OCI-LY1 (cell line): ENCODE data around the gene KLHL33.

Experiments
- H2AFZ ChIP-seq: fragments of 200-600 bp; sonication (generic), shearing (Covaris generic); 2 replicates; pipeline ENCODE4 v1.6.0; 2014; ENCODE audit warnings: antibody characterized with exemption, mild to moderate bottlenecking, low read length
- H3F3A ChIP-seq: fragments of 200-600 bp; sonication (generic), shearing (Covaris generic); 2 replicates; pipeline ENCODE4 v1.6.0; 2014; ENCODE audit warnings: mild to moderate bottlenecking, antibody characterized with exemption, low read length, moderate library complexity; ENCODE audit not compliant: insufficient read depth
- H3K27ac ChIP-seq: fragments of 200-600 bp; sonication (generic); 2 replicates; pipeline ENCODE4 v1.5.1; 2014; ENCODE audit warnings: low read length, mixed run types, mild to moderate bottlenecking, low read depth; ENCODE audit not compliant: poor library complexity, severe bottlenecking
- H3K27me3 ChIP-seq: fragments of 200-600 bp; sonication (generic); 2 replicates; pipeline ENCODE4 v1.6.0; 2014; ENCODE audit warnings: antibody characterized with exemption, mild to moderate bottlenecking, low read length, moderate library complexity; ENCODE audit not compliant: insufficient read depth
- H3K36me3 ChIP-seq: fragments of 200-600 bp; sonication (generic); 2 replicates; pipeline ENCODE4 v1.6.1; 2014; ENCODE audit warnings: mild to moderate bottlenecking, antibody characterized with exemption, low read length, moderate library complexity, mixed read lengths; ENCODE audit not compliant: insufficient read depth
- H3K4me1 ChIP-seq: fragments of 200-600 bp; sonication (generic); 2 replicates; pipeline ENCODE4 v1.5.1; 2014; ENCODE audit warnings: mild to moderate bottlenecking, low read length, moderate library complexity; ENCODE audit not compliant: insufficient read depth, severe bottlenecking
- H3K4me2 ChIP-seq: fragments of 200-600 bp; sonication (generic), shearing (Covaris generic); 2 replicates; pipeline ENCODE4 v1.6.1; 2014; ENCODE audit warnings: low read length
- H3K4me3 ChIP-seq: fragments of 200-600 bp; sonication (generic); 2 replicates; pipeline ENCODE4 v1.5.1; 2014; ENCODE audit warnings: low read length, low read depth, mild to moderate bottlenecking, mixed read lengths; ENCODE audit not compliant: poor library complexity, severe bottlenecking
- H3K79me2 ChIP-seq: fragments of 200-600 bp; shearing (Covaris generic); 2 replicates; pipeline ENCODE4 v1.6.1; 2016; ENCODE audit warnings: mixed run types, low read length, mixed read lengths; ENCODE audit not compliant: insufficient read depth
- H3K9ac ChIP-seq: fragments of 200-600 bp; sonication (generic), shearing (Covaris generic); 2 replicates; pipeline ENCODE4 v1.6.1; 2014; ENCODE audit warnings: mild to moderate bottlenecking, low read length, mixed read lengths
- H3K9me2 ChIP-seq: fragments of 200-600 bp; sonication (generic), shearing (Covaris generic); 2 replicates; pipeline ENCODE4 v1.6.1; 2014; ENCODE audit warnings: low read depth, mild to moderate bottlenecking, low read length, mixed read lengths
- H3K9me3 ChIP-seq: fragments of 200-600 bp; shearing (Covaris generic); 2 replicates; pipeline ENCODE4 v1.6.1; 2014; ENCODE audit warnings: low read length, mixed read lengths
- H4K20me1 ChIP-seq: fragments of 200-600 bp; sonication (generic), shearing (Covaris generic); 2 replicates; pipeline ENCODE4 v1.6.0; 2016; ENCODE audit warnings: mild to moderate bottlenecking, low read length; ENCODE audit not compliant: insufficient read depth
- EZH2 ChIP-seq: fragments of 200-600 bp; sonication (generic), shearing (Covaris generic); IDR thresholded peaks from 2 replicates; pipeline ENCODE4 v1.8.0; 2017; ENCODE audit warnings: borderline replicate concordance, mixed run types, mild to moderate bottlenecking, antibody characterized with exemption, low read length, moderate library complexity, mixed read lengths
- TF ChIP-seq, protein P1 (sequence below): fragments of 200-600 bp; sonication (generic), shearing (Covaris generic); IDR thresholded peaks from 2 replicates; pipeline ENCODE4 v1.5.1; 2017; ENCODE audit warnings: mild to moderate bottlenecking, antibody characterized with exemption, low read length, moderate library complexity, mixed read lengths

The KLHL33 gene

GRCh38 chr14:20415782-20416206 is 20.2 kb downstream of the KLHL33 start:
- no peaks in the 10 kb centered on the region for H3F3A ChIP-seq
- H4K20me1 ChIP-seq: no peaks in the 10 kb centered on the region
- H3K27ac ChIP-seq: no peak overlapping the region
- H3K4me1 ChIP-seq: peaks cover 20% of the 10 kb centered on the region
- H3K36me3 ChIP-seq: no peaks in the 10 kb centered on the region
- H3K79me2 ChIP-seq: no peaks in the 10 kb centered on the region
- H2AFZ ChIP-seq: no peak overlapping the region
- no peak overlapping the region; the same call in 1 of the 2 replicates for H3K4me2 ChIP-seq
- H3K9me3 ChIP-seq: no peaks in the 10 kb centered on the region
- no peak overlapping the region for H3K4me3 ChIP-seq
- no peaks in the 10 kb centered on the region for H3K9me2 ChIP-seq
- no peak overlapping the region for H3K9ac ChIP-seq
- no peak for TF ChIP-seq EZH2
- TF ChIP-seq, protein P1, sequence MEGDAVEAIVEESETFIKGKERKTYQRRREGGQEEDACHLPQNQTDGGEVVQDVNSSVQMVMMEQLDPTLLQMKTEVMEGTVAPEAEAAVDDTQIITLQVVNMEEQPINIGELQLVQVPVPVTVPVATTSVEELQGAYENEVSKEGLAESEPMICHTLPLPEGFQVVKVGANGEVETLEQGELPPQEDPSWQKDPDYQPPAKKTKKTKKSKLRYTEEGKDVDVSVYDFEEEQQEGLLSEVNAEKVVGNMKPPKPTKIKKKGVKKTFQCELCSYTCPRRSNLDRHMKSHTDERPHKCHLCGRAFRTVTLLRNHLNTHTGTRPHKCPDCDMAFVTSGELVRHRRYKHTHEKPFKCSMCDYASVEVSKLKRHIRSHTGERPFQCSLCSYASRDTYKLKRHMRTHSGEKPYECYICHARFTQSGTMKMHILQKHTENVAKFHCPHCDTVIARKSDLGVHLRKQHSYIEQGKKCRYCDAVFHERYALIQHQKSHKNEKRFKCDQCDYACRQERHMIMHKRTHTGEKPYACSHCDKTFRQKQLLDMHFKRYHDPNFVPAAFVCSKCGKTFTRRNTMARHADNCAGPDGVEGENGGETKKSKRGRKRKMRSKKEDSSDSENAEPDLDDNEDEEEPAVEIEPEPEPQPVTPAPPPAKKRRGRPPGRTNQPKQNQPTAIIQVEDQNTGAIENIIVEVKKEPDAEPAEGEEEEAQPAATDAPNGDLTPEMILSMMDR: peak; percentile 75
- H3K27me3 ChIP-seq: no peaks in the 10 kb centered on the region

DNA sequence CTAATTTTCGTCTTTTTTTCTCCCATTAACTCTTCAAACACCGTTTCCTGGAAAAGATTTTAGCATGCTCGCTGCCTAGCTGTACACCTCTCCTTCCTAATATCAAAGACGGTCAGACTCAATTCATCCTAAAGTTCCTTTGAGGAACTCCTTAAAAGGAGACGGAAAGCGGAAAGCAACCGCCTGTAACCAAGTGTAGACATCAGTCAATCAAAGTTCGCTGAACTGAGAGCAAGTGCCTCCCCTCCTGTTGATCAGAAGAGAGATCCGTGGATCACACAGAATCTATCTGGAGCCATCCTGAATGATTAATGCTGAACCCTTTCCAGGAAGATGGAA is 22.3 kb downstream of the KLHL33 start:
- H3K27me3 ChIP-seq: no peaks in the 10 kb centered on the region
- H3K4me3 ChIP-seq: peak overlapping the region; percentile 96
- peaks cover 20% of the 10 kb centered on the region for H3K4me1 ChIP-seq
- no peaks in the 10 kb centered on the region for H3F3A ChIP-seq
- H3K9me2 ChIP-seq: no peaks in the 10 kb centered on the region
- no peaks in the 10 kb centered on the region for H3K79me2 ChIP-seq
- peak overlapping the region; percentile 87 for H3K4me2 ChIP-seq
- peak overlapping the region; percentile 89 for H3K9ac ChIP-seq
- H2AFZ ChIP-seq: peak overlapping the region; percentile 72
- TF ChIP-seq EZH2: no peak
- TF ChIP-seq, protein P1: no peak
- H3K36me3 ChIP-seq: no peaks in the 10 kb centered on the region
- H3K9me3 ChIP-seq: no peaks in the 10 kb centered on the region
- no peak overlapping the region for H3K27ac ChIP-seq
- no peaks in the 10 kb centered on the region for H4K20me1 ChIP-seq

DNA sequence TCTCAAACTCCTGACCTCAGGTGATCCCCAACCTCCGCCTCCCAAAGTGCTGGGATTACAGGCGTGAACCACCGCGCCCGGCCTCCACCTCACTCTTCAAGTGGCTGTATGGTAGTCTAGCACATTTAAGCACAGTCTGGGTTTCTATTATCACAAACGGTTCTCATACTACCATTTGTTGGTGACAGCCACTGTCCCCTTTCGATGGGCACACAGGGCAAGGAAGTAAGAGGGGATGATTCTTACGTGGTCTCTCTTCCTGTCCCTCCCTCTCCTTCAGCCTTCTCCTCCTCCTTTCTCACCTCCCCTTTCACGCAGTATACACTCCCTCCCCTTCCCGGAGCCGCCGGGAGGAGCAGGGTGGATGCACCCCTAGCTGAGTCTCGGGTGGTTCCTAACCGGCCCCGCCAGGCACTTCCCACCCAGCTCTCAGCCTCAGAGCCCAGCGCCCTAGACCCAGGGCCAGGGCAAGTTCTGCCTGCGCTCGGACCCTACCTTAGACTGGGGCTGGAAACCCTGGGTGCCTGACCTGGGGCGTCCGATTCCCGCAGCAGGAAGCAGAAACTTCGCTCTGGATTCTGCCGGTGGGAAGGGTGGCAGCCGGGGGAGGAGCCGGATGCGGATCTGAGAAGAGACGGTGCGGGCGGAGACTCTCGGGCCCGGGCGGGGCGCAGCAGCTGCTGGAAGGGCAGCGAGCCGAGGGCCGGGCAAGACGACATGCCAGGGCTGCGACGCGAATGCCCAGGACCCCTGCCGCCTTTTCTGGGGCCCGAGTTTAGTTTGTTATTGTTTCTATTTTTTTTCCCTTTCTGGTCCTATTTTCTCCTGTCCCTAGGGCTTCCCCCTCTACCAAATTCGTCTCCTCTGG is 22.9 kb downstream of the KLHL33 start, which contains the start of gene TEP1:
TEP1 (minus strand) TSS at position 626 of the 868 bp plus-strand sequence. CDS start 5,062 bp downstream, outside the sequence.
- Histone ChIP-seq H2AFZ (peak within 1 kb of the TSS; percentile 72), H3K4me2 (peak within 1 kb of the TSS; percentile 87), H3K4me1 (peaks cover 20% of the 10 kb centered on the region), H3F3A (no peaks in the 10 kb centered on the region), H3K27ac (peak within 1 kb of the TSS; percentile 60), H3K9me2 (no peaks in the 10 kb centered on the region), H3K4me3 (peak within 1 kb of the TSS; percentile 96), H3K9ac (peak within 1 kb of the TSS; percentile 89), H3K27me3 (no peaks in the 10 kb centered on the region), H4K20me1 (no peaks in the 10 kb centered on the region), H3K9me3 (no peaks in the 10 kb centered on the region), H3K79me2 (no peaks in the 10 kb centered on the region), H3K36me3 (peaks cover 2% of the 10 kb centered on the region; the same call in 1 of the 2 replicates)
- TF ChIP-seq, protein P1: no peak
- no peak for TF ChIP-seq EZH2
